Measurements from ENCODE around the gene ABLIM1. TPM values are rescaled to one million over a fixed set of nuclear protein-coding genes. Genes with fewer than 3 reads are reported as not detected.

The ABLIM1 gene
- total RNA-seq, 2 experiments from 2014 or later = 62.3 to 64.1 TPM

DNA sequence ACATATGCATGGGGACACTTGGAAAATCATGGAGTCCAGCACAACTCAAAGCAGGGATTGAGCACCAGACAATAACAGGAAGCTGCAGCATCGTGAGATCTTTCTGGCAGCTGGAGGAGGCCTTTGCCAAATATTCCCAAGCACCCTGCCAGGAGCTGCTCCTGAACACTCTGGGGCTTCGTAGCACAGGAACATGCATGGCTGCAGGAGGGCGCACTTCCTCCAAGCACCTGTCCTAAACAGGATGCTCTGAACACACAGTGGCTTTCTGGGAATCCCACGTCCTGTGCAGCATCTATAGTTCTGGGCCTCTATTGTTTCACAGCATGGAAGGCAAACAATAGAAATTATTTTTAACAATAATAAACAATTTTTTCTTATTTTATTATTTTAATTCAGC lies 4.1 kb downstream of the ABLIM1 start:
- Mint-ChIP-seq H3K4me1 (ENCODE audit: low read depth) (peaks cover 16% of the 10 kb centered on the region), H3K27ac (no peak overlapping the region), H3K36me3 (ENCODE audit: low read depth) (no peaks in the 10 kb centered on the region), H3K9me3 (ENCODE audit: insufficient read depth) (no peaks in the 10 kb centered on the region), H3K27me3 (ENCODE audit: low read depth) (peaks cover 9% of the 10 kb centered on the region), H3K4me3 (no peak overlapping the region)
- ATAC-seq (no peak), DNase-seq (peak; percentile 25)
- CTCF ChIA-PET = no interaction called here
- POLR2A ChIA-PET = no interaction called here

- ChIA-PET POLR2A (no interaction called here), CTCF (no interaction called here)
- peaks cover 16% of the 10 kb centered on the region for H3K4me1 Mint-ChIP-seq (ENCODE audit: low read depth)
- H3K36me3 Mint-ChIP-seq (ENCODE audit: low read depth) = no peaks in the 10 kb centered on the region
- no peak overlapping the region for H3K4me3 Mint-ChIP-seq
- ATAC-seq = no peak
- H3K9me3 Mint-ChIP-seq (ENCODE audit: insufficient read depth) = no peaks in the 10 kb centered on the region
- no peak for DNase-seq
- H3K27ac Mint-ChIP-seq = no peak overlapping the region
- peaks cover 5% of the 10 kb centered on the region for H3K27me3 Mint-ChIP-seq (ENCODE audit: low read depth)
These were observed 5.4 kb downstream of the ABLIM1 start for GRCh38 chr10:114652402-114653368.

DNA sequence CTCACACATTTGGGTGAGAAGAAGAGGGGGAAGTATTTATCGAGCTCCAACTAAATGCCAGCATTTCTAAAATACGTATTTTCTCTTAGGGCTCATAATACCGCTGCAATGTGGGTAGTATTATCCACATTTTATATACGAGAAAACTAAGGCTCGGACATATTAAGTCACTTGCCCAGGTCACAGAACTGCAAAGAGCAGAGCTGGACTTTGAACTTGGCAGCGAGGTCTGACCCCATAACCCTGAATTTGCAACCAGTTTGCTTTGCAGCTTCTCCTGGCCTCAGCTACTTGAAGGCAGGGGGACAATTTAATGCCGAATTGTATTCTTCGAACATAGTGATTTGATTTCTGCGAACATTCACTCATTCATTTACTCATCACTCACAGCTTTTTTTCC lies 7.2 kb downstream of the ABLIM1 start:
- ChIA-PET POLR2A (no interaction called here), CTCF (interaction anchor here (0.9 to 1.2 kb wide), 2 partner anchors 44 to 180 kb away, joined by 3 read pairs; no protein-coding TSS in a partner anchor)
- peaks cover 16% of the 10 kb centered on the region for H3K4me1 Mint-ChIP-seq (ENCODE audit: low read depth)
- DNase-seq = no peak
- ATAC-seq = no peak
- no peaks in the 10 kb centered on the region for H3K36me3 Mint-ChIP-seq (ENCODE audit: low read depth)
- H3K9me3 Mint-ChIP-seq (ENCODE audit: insufficient read depth) = no peaks in the 10 kb centered on the region
- H3K27me3 Mint-ChIP-seq (ENCODE audit: low read depth) = peaks cover 7% of the 10 kb centered on the region
- H3K27ac Mint-ChIP-seq = no peak overlapping the region
- no peak overlapping the region for H3K4me3 Mint-ChIP-seq

DNA sequence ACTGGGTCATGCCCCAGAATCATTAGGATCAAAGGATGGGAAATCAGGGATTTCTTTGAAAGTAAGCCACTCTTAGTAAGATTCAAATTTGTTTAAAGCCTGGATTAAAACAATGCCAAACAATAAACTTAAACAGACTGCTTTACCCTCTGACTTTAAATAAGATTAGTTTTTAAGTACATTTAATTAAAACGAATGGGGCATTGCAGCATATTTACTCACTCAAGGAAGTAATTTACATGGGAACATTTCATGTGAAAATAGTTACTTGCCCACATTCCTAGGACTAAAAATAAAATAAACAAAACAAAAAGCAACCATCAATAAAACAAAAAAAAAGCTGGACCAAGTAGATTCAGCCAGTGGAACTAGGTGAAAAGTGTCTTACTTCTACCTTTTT lies 7.8 kb downstream of the ABLIM1 start:
- peaks cover 7% of the 10 kb centered on the region for H3K27me3 Mint-ChIP-seq (ENCODE audit: low read depth)
- POLR2A ChIA-PET = no interaction called here
- ATAC-seq = no peak
- peaks cover 16% of the 10 kb centered on the region for H3K4me1 Mint-ChIP-seq (ENCODE audit: low read depth)
- no peaks in the 10 kb centered on the region for H3K36me3 Mint-ChIP-seq (ENCODE audit: low read depth)
- DNase-seq = no peak
- CTCF ChIA-PET = interaction anchor here (0.9 kb wide), 1 partner anchor 179 kb away, joined by 3 read pairs; no protein-coding TSS in a partner anchor
- H3K27ac Mint-ChIP-seq = no peak overlapping the region
- no peaks in the 10 kb centered on the region for H3K9me3 Mint-ChIP-seq (ENCODE audit: insufficient read depth)
- no peak overlapping the region for H3K4me3 Mint-ChIP-seq

DNA sequence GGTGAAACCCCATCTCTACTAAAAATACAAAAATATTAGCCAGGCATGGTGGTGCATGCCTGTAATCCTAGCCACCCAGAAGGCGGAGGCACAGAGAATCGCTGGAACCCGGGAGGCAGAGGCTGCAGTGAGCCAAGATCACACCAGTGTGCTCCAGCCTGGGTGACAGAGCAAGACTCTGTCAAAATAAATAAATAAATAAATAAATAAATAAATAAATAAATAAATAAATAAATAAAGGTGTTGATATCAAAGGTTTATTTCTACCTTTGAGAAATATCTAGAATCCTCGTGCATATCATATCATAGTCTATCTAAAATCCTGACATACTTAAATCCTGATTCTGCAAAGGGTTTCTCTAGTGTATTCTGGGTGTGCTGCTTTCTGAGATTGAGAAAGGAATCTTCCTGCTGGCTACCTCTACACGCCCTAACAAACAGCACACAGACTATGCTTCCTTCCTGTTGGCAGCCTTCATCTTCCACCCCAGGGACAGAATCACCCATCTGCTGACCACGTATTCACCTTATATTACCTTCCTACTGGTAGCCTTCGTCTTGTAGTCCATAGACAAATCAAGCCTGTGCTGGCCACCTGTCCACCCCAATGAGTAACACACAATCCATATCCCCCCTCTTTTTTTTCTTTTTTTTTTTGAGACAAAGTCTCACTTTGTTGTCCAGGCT lies 8.7 kb downstream of the ABLIM1 start:
- ATAC-seq (no peak), DNase-seq (no peak)
- H3K4me3 Mint-ChIP-seq = no peak overlapping the region
- CTCF ChIA-PET = no interaction called here
- peak overlapping the region; percentile 9 for H3K27ac Mint-ChIP-seq
- POLR2A ChIA-PET = no interaction called here
- no peaks in the 10 kb centered on the region for H3K36me3 Mint-ChIP-seq (ENCODE audit: low read depth)
- peaks cover 12% of the 10 kb centered on the region for H3K4me1 Mint-ChIP-seq (ENCODE audit: low read depth)
- peaks cover 7% of the 10 kb centered on the region for H3K27me3 Mint-ChIP-seq (ENCODE audit: low read depth)
- no peaks in the 10 kb centered on the region for H3K9me3 Mint-ChIP-seq (ENCODE audit: insufficient read depth)

GRCh38 chr10:114648368-114648767 lies 9.7 kb downstream of the ABLIM1 start:
- H3K27ac Mint-ChIP-seq = no peak overlapping the region
- no peaks in the 10 kb centered on the region for H3K36me3 Mint-ChIP-seq (ENCODE audit: low read depth)
- ATAC-seq = no peak
- DNase-seq = no peak
- H3K4me1 Mint-ChIP-seq (ENCODE audit: low read depth) = peaks cover 5% of the 10 kb centered on the region
- H3K27me3 Mint-ChIP-seq (ENCODE audit: low read depth) = peaks cover 7% of the 10 kb centered on the region
- no peak overlapping the region for H3K4me3 Mint-ChIP-seq
- ChIA-PET CTCF (no interaction called here), POLR2A (no interaction called here)
- H3K9me3 Mint-ChIP-seq (ENCODE audit: insufficient read depth) = no peaks in the 10 kb centered on the region

- CTCF ChIA-PET = no interaction called here
- Mint-ChIP-seq H3K9me3 (ENCODE audit: insufficient read depth) (no peaks in the 10 kb centered on the region), H3K4me3 (no peak overlapping the region), H3K4me1 (ENCODE audit: low read depth) (peaks cover 2% of the 10 kb centered on the region), H3K27me3 (ENCODE audit: low read depth) (peaks cover 7% of the 10 kb centered on the region), H3K27ac (no peak overlapping the region), H3K36me3 (ENCODE audit: low read depth) (no peaks in the 10 kb centered on the region)
- POLR2A ChIA-PET = no interaction called here
- no peak for ATAC-seq
- DNase-seq = no peak
These were observed 10.4 kb downstream of the ABLIM1 start for GRCh38 chr10:114647545-114648138.

DNA sequence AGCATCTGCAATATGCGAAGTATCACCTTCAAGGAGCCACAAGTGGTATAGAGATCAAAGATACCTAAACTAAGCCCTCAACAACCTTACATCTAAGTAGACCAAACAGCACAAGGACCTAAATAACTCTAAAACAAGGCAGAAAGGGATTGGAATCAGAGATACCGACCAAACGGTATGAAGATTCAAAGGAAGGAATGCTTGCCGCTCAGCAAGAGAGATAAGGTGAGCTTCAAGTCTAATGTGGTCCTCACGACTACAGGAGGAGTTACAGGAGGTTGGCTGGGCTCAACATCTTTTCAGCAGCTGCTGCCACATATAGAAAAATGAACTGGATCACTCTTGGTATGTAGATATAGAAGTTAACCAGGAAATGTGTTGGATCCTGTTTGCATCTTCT lies 11.6 kb downstream of the ABLIM1 start:
- peaks cover 2% of the 10 kb centered on the region for H3K4me1 Mint-ChIP-seq (ENCODE audit: low read depth)
- ChIA-PET CTCF (no interaction called here), POLR2A (interaction anchor here (0.6 kb wide), 1 partner anchor 491 kb away, joined by 5 read pairs; no protein-coding TSS in a partner anchor)
- no peak for ATAC-seq
- H3K9me3 Mint-ChIP-seq (ENCODE audit: insufficient read depth) = no peaks in the 10 kb centered on the region
- no peak for DNase-seq
- peaks cover 9% of the 10 kb centered on the region for H3K27me3 Mint-ChIP-seq (ENCODE audit: low read depth)
- H3K4me3 Mint-ChIP-seq = no peak overlapping the region
- no peaks in the 10 kb centered on the region for H3K36me3 Mint-ChIP-seq (ENCODE audit: low read depth)
- H3K27ac Mint-ChIP-seq = no peak overlapping the region

DNA sequence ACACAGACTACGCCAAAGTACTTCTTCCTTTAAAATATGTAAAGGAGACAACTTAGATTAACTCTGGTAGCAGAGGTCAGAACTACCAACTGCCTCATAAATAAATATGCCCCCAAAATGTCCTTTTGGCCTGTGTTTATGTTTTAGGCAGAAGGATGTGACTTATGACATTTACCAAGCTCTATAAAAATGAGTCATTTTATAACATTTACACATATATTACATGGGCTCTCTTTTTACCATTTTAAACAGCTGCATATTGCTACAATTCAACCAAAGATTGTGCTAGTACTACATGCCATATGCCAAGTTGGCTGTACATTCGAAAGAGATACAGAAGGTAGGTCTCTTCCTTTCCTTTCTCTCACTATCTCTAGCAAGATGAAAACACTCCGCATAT lies 12.4 kb downstream of the ABLIM1 start:
- ChIA-PET POLR2A (no interaction called here), CTCF (no interaction called here)
- Mint-ChIP-seq H3K4me1 (ENCODE audit: low read depth) (peaks cover 2% of the 10 kb centered on the region), H3K9me3 (ENCODE audit: insufficient read depth) (no peaks in the 10 kb centered on the region), H3K4me3 (no peak overlapping the region), H3K36me3 (ENCODE audit: low read depth) (no peaks in the 10 kb centered on the region), H3K27me3 (ENCODE audit: low read depth) (peaks cover 9% of the 10 kb centered on the region), H3K27ac (no peak overlapping the region)
- ATAC-seq (no peak), DNase-seq (no peak)

GRCh38 chr10:114643158-114643557 lies 14.9 kb downstream of the ABLIM1 start:
- POLR2A ChIA-PET = no interaction called here
- peaks cover 7% of the 10 kb centered on the region for H3K27me3 Mint-ChIP-seq (ENCODE audit: low read depth)
- H3K27ac Mint-ChIP-seq = no peak overlapping the region
- no peaks in the 10 kb centered on the region for H3K9me3 Mint-ChIP-seq (ENCODE audit: insufficient read depth)
- H3K4me1 Mint-ChIP-seq (ENCODE audit: low read depth) = no peaks in the 10 kb centered on the region
- H3K36me3 Mint-ChIP-seq (ENCODE audit: low read depth) = no peaks in the 10 kb centered on the region
- H3K4me3 Mint-ChIP-seq = no peak overlapping the region
- DNase-seq (no peak), ATAC-seq (no peak)
- CTCF ChIA-PET = no interaction called here

DNA sequence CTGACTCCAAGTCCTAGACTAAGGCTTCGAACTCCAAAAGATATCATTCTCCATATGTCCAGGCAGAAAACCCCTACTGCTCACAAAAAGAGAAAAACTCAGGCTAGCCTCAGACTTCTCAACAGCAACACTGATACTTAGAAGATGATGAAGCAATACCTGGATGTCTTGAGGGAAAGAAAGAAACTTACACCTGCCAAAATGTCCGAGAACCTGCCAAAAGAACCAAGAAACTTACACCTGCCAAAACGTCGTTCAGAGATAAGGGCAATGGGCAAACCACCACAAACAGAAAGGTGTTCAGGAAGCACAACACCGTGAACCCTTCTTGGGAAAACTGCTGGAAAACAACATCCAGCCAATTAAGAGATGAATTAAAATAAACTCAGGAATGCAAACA lies 15.3 kb downstream of the ABLIM1 start:
- Mint-ChIP-seq H3K4me3 (no peak overlapping the region), H3K27me3 (ENCODE audit: low read depth) (peaks cover 7% of the 10 kb centered on the region), H3K27ac (no peak overlapping the region), H3K9me3 (ENCODE audit: insufficient read depth) (no peaks in the 10 kb centered on the region), H3K4me1 (ENCODE audit: low read depth) (no peaks in the 10 kb centered on the region), H3K36me3 (ENCODE audit: low read depth) (no peaks in the 10 kb centered on the region)
- CTCF ChIA-PET = no interaction called here
- POLR2A ChIA-PET = no interaction called here
- no peak for DNase-seq
- ATAC-seq = no peak

Data from activated CD8-positive, alpha-beta T cell treated with anti-CD3 and anti-CD28 coated beads, Interleukin-2, amount 10 ng/mL, durations not matched to agents 7 days and 5 days (primary cell).